HG03342 (cell line): Measurements from ENCODE around the gene MAD1L1.

Experiments used
- ATAC-seq: cut with Tn5 transposase; IDR thresholded peaks from one replicate; pipeline ENCODE4 v1.9.1; 2021; ENCODE audit warnings: mild to moderate bottlenecking, moderate library complexity; ENCODE audit not compliant: unreplicated experiment

Gene MAD1L1

DNA sequence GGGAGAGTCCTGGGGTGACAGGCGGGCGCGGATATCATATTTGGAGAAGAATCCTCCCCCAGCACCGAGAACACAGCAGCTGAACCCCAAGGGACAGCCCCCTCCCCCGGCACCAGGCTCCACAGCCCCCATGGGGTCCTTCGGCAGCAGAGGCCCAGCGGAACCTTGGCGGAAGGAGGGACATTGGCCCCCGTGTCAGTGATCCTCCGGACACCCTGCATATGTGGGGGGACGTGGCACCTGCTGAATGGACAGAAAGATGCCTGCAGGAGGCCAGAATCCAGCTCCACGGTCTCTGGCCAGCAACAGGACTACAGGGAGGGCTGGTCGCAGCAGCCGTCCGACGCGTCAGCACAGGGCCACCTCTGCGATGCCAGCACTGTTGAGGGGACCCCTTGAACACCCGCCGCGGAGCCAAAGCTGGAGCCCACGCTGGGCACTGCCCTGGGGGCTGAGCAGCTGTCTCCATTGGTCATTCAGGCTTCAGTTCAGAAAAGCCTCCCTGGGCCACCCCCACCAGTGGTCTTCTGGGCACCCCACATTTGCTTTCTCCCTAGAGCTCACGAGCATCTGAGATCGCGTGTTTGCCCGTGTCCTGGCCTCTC is 322.6 kb downstream of the MAD1L1 start:
- ATAC-seq: no peak

DNA sequence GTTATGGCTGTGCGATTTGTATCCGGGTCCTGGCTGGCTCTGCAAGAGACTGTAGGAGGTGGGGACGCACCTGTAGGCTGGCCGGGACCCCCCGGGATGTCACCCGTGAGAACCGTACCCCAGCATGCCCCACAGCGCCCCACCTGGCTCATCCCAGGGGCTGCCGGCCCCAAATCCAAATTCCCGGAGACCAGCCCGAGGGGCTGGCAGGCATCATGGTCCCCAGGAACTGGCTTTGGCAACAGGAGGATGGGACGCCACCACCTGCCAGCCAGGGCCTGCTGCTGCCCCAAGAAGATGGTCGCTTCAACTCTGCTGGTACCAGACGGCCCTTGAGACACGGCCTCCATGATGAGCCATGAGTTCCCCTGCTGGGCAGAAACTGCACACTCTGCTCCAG is 323.3 kb downstream of the MAD1L1 start:
- ATAC-seq: no peak

DNA sequence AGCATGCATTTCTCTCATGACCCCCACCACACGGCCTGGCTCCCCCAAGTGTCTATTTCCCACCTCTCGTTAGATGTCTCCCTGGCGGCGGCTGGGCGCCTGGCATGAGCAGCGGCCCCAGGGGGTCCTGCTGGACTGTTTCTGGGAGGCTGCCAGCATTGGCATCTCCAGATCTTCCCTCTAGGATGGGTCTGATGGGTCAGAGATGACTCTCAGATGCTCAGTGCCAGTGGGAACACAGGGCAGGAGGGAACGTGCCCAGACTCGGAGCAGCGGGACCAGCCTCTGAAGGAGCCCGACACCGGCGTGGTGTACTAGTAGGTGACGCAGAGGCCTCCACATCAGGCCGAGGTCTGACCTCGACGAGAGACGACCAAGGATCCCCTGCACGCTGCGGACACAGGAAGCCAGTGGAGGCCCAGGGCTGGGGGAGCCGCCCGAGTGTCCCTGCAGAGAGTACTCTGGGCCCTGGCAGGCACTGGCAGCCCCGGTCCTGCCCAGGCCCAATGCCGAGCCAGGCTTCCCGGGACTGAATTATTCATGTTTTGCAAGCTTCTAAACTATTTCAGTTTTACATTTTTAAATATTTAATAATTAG is 323.8 kb downstream of the MAD1L1 start:
- ATAC-seq: no peak

DNA sequence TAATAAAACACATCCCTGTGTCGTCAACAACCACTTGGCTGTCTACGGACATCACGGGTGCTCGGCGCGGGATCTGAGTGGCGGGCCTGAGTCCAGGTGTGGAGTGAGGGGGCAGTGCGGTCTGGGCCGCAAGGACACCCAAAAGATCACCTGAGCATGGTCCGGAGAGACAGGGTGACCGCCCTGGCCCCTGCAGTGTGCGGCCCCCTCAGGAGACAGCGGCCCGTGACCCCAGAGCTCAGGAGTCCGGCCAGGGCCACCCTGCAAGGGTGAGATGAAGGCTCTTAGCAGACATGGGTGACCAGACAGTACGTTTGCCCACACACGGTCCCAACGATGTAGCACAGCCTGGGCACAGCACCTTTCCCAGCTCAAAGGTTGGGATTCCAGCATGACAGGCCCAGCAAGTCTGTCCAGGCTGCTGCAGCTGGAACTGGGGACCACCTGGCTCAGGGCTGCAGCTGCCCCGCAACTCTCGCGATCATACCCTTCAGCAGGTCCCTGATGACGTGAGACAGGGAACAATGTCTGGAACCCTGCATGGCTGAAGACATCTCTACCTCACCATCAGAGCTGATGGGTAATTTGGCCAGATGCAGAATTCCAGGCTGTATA is 324.9 kb downstream of the MAD1L1 start:
- no peak for ATAC-seq

DNA sequence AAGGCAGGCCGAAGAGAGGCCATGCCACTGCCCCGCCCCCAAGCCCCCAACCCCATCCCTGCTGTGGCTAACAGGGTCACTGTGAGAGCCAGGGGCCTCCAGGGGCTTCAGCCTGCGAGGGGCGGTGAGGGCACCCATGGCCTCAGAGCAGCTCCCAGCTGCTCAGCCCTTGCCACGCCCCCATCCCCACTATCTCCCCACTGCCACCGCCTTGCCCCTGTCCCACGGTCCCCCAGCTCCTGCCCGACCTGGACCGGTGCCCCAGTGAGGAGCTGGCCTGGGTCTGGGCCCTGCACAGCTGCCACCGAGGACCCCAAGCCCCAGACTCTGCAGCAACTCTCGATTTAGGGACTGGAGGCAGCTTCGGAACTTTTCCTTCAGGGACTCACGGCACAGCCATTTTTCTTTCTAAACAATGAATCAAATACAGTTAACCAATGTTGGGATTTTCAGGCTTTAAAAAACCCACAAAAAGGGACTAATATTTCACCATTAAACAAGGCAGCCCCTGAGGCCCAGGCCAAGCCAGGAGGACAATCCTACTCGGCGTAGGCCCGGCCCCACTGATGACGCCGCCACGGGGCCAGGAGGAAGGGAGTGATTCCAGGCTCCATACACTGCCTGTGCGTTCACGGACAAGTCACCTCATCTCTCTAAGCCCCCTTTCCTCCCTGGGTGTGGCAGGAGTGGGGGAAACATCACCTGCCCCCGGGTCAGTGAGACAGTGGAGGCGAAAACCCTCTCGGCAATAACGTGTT is 325.6 kb downstream of the MAD1L1 start:
- no peak for ATAC-seq

DNA sequence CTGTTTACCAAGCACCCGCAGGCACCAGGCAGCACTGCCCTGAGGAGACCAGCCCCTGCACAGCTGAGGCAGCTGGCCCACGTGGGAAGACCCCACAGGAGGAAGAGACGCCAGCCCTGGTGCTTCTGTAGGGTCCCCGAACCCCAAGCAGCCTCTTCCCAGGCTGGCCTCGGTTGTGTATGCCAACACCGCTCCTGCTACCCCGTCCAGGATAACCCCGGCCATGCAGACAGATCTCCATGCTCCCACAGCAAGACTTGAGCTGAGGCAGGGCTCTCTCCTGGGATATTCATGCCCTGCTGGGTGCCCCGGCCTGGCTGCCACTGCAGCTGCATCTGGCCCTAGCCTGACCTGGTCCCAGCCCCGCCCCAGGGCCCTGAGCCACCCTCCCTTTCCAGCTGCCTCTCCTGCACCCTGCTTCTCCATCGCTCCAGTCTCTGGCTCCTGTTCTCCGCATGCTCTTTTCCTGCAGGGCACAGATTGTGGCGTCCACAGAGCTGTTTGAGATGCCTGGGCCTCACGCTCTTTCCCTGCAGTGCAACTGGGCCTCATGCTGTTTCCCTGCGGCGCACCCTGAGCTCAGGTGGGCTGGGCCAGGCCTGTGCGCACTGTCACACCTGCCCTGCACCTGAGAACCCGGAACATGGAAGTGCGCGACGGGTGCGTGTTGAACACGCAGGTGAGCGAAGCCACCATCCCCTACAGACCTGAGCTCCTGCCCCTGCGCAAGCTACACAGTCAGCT is 326.5 kb downstream of the MAD1L1 start:
- no peak for ATAC-seq

DNA sequence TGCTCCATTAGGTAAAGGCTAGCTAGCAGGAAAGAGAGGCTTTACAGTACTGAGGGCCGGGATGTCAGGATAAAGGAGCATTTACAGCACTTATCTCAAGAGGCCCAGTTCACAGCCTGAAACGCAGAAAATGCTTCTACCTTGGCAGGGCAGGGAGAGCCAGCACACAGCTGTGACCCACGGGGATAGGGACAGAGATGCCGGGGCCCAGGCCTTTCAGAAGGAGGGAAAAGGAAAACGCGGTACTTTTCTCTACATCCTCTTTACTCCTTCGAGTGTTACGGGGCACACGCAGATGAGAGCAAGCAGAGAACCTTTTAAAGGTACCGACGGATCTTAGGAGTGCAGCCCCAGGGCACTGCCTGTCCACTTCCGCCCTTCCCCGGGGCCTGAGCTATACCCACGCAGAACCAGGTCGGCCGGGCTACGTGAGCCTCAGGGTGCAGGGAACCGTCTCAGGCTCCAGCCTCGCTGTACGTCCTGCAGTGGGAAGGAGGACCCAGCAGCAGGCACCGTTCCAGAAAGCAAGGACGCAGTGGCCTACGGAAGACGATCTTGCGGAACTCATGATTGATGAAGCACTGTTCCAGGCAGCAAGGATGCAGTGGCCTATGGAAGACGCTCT is 330.4 kb downstream of the MAD1L1 start:
- no peak for ATAC-seq

DNA sequence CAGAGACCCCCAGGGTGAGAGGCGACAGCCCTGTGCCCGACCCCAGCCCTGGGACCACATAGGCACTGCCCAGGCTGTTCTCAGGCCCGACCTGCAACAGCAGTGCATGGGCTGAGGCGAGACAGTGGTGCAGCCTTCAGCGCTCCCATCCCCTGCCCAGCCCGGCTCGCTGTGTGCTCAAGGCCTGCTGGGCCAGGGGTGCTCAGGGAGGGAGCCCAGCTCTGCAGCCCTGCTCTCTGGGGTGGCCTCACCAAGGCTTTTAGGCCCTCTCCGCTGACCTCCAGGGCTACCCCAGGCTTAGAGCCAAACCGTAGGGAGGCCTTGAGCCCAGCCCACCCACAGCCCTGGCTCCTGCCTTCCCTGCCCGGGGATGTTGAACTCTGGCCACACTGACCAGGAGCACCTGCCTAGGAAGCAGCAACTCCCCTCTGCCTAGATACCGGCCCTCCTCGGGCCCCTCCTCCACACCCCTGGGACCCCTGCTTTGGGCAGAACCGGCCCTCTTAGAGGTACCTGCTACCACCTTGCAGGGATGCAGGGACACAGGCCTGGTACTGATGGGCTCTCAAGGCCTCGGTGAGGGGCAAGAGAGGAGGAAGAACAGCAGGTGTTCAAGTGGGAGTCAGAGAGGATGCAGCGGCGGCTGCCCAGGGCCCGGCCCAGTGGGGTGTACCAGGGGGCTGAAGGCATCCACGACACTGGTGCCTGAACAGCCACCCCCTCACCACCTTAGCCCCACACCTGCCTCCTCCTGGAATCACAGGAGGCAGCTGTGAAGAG is 331.1 kb downstream of the MAD1L1 start:
- no peak for ATAC-seq

DNA sequence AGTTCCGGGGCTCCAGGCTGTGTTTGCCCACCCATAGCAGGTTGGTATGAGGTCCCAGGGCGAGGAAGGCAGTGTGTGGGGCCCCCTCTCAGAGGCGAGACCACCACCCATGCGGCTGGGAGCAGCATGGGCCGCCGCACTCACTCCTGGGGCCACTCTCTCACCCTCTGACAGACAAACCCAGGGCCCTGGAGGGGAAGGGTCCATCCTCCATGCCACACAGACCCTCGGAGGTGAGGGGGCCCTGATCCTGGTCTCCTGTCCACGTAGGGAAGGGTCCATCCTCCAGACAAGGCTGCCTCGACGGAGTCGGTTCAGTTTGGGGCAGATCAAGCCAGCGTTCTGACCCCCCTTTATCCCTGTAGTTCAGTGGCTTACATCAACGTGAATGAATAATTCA is 331.9 kb downstream of the MAD1L1 start:
- no peak for ATAC-seq

DNA sequence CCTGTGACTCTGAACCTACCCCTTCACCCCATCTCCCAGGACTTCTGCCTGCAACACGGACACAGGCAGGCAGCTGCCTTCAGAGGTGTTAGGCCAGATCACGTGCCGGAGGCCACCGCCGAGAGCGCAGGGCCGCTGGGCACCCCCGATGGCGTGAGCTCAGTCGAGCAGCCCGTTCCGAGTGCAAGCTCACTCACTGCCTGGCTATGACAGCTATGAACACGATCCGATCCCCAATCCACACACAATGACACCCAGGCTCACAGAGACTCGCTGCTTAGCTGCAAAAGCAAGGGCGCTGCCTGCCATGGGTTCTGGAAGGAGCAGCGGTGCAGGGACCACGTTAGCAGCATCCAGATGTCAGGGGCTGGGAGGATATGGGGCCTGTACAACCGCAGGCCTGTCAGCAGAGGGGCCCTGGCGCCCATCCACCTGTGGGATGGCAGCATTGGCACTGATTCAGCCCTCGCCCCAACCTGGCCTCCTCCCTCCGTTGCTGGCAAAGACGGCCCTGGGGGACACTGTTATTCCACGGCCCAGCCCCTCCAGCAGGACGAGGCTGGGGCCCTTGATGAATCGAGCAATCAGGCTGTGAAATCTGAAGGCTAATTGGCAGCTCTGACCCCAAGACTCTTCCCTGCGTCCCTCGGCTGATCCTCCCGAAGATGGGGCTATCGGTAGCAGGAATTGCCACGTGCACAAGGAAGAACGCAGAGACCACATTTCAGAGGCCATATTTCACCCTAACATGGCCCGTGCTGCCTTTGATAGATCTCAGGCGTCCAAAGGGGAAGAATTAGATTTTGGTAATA is 332.6 kb downstream of the MAD1L1 start:
- ATAC-seq: no peak

DNA sequence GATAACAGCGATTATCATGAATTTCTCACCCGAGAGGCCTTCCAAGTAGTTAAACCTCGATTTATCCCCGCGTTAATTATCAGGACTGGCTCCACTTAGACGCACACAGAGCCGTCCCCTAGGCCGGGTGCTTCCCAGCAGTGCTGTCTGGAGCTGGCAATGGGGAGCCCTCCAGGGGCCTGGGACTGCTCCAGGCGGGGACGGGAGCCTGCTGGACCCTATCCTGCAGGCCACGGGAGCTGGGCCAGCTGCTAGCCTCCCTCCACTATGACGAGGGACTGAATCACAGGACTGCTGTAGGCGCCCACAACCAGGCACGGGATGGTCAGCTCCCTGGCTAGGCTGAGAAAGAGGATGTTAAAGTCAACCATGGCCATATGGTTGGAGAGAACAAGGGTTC is 333.5 kb downstream of the MAD1L1 start:
- no peak for ATAC-seq

DNA sequence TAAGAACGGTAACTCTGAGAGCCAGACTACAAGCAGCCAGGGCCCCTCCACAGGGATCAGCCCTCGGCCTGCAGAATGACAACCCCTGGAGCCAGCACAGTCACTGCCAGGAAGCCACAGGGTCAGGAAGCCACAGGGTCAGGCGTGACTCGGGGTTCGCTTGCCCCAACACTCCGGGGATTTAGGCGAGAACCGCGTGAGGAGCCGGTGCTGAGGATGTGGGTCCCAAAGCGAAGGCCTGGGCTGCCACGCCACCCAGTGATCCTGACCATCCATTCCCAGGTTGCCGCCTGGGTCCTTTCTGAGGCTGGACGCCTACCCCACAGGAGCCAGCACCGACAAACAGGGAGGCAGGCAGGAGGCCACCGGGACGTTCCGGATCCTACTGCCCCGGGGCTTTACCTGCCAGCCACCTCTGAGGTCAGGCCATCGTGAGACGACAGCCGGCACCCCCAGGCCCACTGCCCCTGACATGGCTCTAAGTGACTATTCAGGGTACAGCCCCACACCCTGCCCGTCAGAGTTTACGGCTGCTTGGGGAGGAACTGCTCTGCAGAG is 334.0 kb downstream of the MAD1L1 start:
- no peak for ATAC-seq

DNA sequence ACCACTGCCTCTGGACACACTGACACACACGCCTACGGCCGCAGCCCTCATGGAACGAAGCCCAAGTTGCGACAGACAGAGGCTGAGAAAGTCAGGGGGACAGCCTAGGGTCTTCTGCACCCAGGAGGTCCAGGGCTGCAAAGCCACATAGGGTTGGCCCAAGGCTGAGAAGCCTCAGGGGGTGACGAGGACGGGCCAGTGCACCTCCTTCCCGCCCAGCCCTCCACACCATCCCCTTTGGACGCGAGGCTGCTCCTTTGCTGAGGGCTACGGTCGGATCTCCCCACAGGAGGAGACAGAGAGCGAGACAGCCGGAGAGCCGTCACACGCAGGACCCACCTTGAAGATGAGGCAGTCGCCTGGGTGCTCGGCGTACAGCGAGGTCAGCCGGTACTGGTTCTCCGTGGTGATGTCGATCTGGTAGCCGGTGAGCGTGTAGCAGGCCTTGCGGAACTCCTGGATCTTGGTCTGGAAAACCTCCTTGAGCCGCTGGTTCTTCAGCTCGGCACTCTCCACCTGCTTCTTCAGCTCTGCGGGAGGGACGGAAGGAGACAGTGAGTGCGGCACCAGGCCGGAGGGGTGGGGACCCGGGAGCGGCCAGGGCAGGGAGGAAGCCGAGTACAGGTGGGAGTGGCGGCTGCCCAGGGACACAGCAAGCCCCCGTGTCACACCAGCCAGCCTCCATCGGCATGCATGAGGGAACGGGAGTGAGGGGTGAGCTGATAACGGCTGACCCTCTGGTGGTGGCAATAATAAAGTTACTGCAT is 334.7 kb downstream of the MAD1L1 start:
- no peak for ATAC-seq

DNA sequence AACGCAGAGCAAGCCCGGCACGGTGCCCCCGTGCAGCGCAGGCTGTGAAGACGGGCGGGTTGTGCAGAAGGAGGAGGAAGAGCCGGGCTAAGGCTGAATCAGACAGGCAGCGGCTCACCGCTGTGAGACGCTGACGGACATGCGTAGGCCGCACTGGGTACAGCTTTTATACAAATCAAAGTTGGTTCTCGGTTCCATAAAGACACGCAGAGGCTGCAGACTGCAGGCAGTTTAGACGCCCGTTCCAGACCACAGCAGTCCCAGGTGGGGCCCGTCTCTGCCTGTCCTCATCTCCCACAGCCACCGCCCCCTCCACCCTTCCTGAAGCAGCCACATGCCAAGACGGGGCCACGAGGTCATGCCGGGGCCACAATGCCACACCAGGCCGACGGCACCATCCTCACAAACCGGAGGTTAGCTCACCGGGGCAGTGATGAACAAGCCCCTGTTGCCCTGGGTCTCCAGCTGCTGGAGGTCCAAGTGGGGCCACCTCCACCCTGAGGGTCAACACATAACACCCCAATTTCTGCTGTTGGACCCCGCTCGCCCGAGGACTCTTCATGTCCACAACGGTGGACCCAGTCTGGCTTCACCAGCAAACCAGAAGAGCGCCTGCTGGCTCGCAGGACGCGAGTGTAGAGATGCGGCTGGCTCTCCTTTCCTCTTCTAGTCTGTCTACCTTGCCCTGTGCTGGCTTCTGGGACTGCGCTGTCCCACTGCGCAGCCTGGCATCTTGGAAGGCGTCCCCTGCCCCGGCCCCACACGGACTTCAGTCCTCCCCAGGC is 335.5 kb downstream of the MAD1L1 start:
- ATAC-seq: no peak

DNA sequence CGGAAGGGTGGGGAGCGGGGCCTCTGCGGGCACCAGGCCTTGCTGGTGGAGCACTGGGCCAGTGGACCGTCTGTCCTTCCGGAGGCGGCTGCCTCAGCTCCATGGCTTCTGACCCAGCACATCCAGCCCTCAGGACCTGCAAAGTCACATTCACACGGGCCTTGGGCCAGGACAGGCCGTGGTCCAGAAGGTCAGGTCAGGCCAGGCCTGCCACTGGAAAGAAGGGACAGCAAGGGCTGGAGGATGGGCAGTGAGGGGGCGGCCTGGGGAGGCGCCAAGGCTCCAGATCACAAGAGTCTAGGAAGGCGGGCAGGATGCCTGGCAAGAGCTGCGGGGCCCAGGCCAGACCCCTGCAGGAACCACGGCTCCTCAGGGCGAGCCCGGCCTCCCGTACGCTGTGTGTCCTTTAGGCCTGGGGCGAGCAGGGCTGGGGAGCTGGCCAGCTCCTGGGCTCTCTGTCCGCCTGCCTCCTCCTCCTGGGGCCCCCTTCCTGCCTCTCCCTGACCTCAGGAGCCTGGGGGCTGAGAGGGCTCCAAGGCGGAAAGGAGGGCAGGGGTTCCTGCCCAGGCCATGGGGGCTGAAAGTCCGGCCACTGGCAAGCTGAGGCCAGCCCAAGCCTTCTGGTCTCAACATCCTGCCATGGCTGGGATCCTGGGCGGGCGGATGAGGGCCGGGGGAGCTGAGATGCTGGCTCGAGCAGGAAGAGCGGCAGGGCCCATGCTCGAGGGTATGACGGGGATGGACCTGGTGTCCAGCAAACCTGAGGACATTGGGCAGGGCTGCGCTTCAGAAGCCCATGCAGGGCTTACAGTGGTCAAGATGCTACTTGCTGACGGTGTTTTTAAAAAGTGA is 336.9 kb downstream of the MAD1L1 start:
- no peak for ATAC-seq

DNA sequence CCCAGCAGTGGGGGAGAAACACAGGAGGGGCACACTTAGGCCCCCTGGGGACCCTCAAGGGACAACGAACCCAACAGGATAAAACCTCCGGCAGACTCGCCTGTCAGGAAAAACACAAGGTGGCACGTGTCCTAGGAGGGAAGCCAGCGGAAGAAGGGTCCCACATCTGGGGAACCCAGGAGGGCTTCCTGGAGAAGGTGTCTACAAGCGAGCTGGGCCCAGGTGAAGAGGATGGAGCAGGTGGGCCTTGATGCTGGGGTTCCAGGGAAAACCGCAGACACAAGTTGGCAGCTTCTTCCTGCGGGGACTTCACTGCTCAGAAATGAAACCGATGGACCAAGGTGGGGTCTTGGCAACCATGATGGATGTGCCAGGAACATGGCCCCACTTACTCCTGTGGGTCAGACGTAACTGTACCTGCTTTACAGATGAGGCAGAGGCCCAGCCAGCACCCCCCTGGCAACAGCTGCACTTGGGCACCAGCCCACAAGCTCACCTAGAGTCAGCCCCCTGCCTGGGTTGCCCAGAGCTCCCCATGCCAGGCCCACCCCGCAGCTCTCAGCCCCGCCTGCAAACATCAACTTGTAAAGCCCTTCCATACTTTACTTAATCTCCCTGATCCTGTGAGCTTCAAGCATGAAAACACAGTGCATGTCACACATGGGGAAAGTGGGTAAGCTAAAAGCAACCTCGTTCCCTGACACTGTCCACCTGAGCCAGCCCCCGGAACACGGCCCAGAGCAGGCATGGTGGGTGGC is 337.7 kb downstream of the MAD1L1 start:
- no peak for ATAC-seq
